B cell (primary cell): ENCODE measurements around the gene HHIPL1. TPM values are rescaled to one million over a fixed set of nuclear protein-coding genes. Genes with fewer than 3 reads are reported as not detected.

Experiments
- ATAC-seq: fragments of 200-7000 bp; cut with Tn5 transposase; one replicate; pipeline ENCODE4 v1.10.0; 2021; ENCODE audit warnings: low read depth, mild to moderate bottlenecking, moderate number of reproducible peaks, moderate library complexity
- CTCF ChIA-PET: fragments of 350-600 bp; sonication (Branson Sonifier 250); formaldehyde crosslinking; loops from one replicate; lab custom pipeline; 2021; ENCODE audit warnings: antibody characterized with exemption, inconsistent platforms; lab: Charles Lee
- POLR2A ChIA-PET: fragments of 350-600 bp; sonication (Branson Sonifier 250); formaldehyde crosslinking; loops from one replicate; lab custom pipeline; 2021; ENCODE audit warnings: antibody characterized with exemption; lab: Charles Lee
- DNase-seq: peaks from one replicate; pipeline ENCODE4 v3.0.0; 2013
- H2AFZ ChIP-seq: 2 replicates; pipeline ENCODE4 v1.6.1; 2012; ENCODE audit warnings: mild to moderate bottlenecking, low read depth, low read length; ENCODE audit not compliant: insufficient read depth, poor library complexity, severe bottlenecking
- H3K27ac ChIP-seq, 2 donors: 1 replicate in 1 of 2; 2 replicates in 1 of 2; pipeline ENCODE4 v1.5.1; 2012 to 2013; ENCODE audit warnings: low read length in 2 of 2, mild to moderate bottlenecking in 2 of 2, moderate library complexity in 1 of 2
- H3K27me3 ChIP-seq, 4 experiments: fragments of 200-600 bp in 1 of 4; sonication (generic) in 1 of 4; replicated peaks in 1 of 4; 1 replicate in 2 of 4; 2 replicates in 2 of 4; pipeline versions ENCODE4 v1.6.1 to v1.7.0; 2013 to 2016; ENCODE audit warnings: low read length in 3 of 4, mild to moderate bottlenecking in 2 of 4, mixed read lengths in 1 of 4, moderate library complexity in 1 of 4; ENCODE audit not compliant: insufficient read depth in 4 of 4, control insufficient read depth in 3 of 4; ENCODE audit errors: control extremely low read depth in 1 of 4
- H3K36me3 ChIP-seq, 2 experiments: replicated peaks in 1 of 2; 1 replicate in 1 of 2; 2 replicates in 1 of 2; pipeline versions ENCODE4 v1.6.1 to v1.7.1; 2013; ENCODE audit warnings: low read length in 1 of 2; ENCODE audit not compliant: insufficient read depth in 2 of 2, control insufficient read depth in 1 of 2; ENCODE audit errors: control extremely low read depth in 1 of 2, extremely low read depth in 1 of 2
- H3K4me1 ChIP-seq, 2 donors: fragments of 200-600 bp in 1 of 2; sonication (generic) in 1 of 2; 1 replicate in 1 of 2; 2 replicates in 1 of 2; pipeline versions ENCODE4 v1.5.1 to v1.6.1; 2013 to 2017; ENCODE audit warnings: low read length in 2 of 2; ENCODE audit not compliant: control insufficient read depth in 2 of 2, insufficient read depth in 2 of 2
- H3K4me2 ChIP-seq: replicated peaks from 2 replicates; pipeline ENCODE3; 2012; ENCODE audit warnings: mild to moderate bottlenecking, low read depth, low read length; ENCODE audit not compliant: poor library complexity, severe bottlenecking
- H3K4me3 ChIP-seq, 5 experiments: fragments of 200-600 bp in 1 of 5; sonication (generic) in 1 of 5; 1 replicate in 3 of 5; 2 replicates in 2 of 5; pipeline versions ENCODE4 v1.5.1 to v1.7.0; 2011 to 2016; ENCODE audit warnings: low read length in 4 of 5, mild to moderate bottlenecking in 4 of 5, low read depth in 2 of 5, control low read depth in 1 of 5, moderate library complexity in 1 of 5; ENCODE audit not compliant: insufficient read depth in 1 of 5; ENCODE audit errors: control extremely low read depth in 1 of 5, extremely low read depth in 1 of 5
- H3K79me2 ChIP-seq: fragments of 200-600 bp; sonication (generic); one replicate; pipeline ENCODE4 v1.6.0; 2016; ENCODE audit warnings: low read length; ENCODE audit not compliant: control insufficient read depth, insufficient read depth
- H3K9ac ChIP-seq: fragments of 200-600 bp; sonication (generic); 2 replicates; pipeline ENCODE4 v1.6.1; 2017; ENCODE audit warnings: mild to moderate bottlenecking, low read length, moderate library complexity
- H3K9me3 ChIP-seq, 3 donors: one replicate each; pipeline versions ENCODE4 v1.6.1 to v1.7.1; 2013; ENCODE audit warnings: low read length in 2 of 3; ENCODE audit not compliant: control insufficient read depth in 2 of 3, insufficient read depth in 1 of 3; ENCODE audit errors: control extremely low read depth in 1 of 3
- H4K20me1 ChIP-seq: 2 replicates; pipeline ENCODE4 v1.6.0; 2012; ENCODE audit warnings: mild to moderate bottlenecking, low read length; ENCODE audit not compliant: insufficient read depth, control insufficient read depth, poor library complexity, severe bottlenecking
- H3K27ac Mint-ChIP-seq: one replicate; pipeline ENCODE4 v1.8.0; 2021; ENCODE audit warnings: mixed read lengths
- H3K27me3 Mint-ChIP-seq: one replicate; pipeline ENCODE4 v1.8.0; 2021; ENCODE audit warnings: mixed read lengths
- H3K4me1 Mint-ChIP-seq: one replicate; pipeline ENCODE4 v1.8.0; 2021; ENCODE audit warnings: mixed read lengths
- H3K4me3 Mint-ChIP-seq: one replicate; pipeline ENCODE4 v1.8.0; 2021; ENCODE audit warnings: mixed read lengths
- H3K9me3 Mint-ChIP-seq: one replicate; pipeline ENCODE4 v1.8.0; 2022; ENCODE audit warnings: mixed read lengths; ENCODE audit not compliant: insufficient read depth
- CTCF ChIP-seq: fragments of 200-600 bp; IDR thresholded peaks from one replicate; pipeline ENCODE4 v1.8.0; 2022; ENCODE audit warnings: antibody characterized with exemption, mild to moderate bottlenecking
- EZH2 ChIP-seq: IDR thresholded peaks from 2 replicates; pipeline ENCODE4 v1.6.1; 2012; ENCODE audit warnings: borderline replicate concordance, low read depth, mild to moderate bottlenecking, moderate library complexity, low read length; ENCODE audit not compliant: insufficient read depth, poor library complexity, severe bottlenecking
- WGBS: methylation state at CpG from one replicate; pipeline ENCODE4 v1.1.5; 2013; ENCODE audit warnings: missing lambda C conversion rate; ENCODE audit not compliant: insufficient coverage; 5-methylcytosine and 5-hydroxymethylcytosine counted together
- intact Hi-C: fragments of 100-400 bp; cut with micrococcal nuclease; formaldehyde crosslinking; loops from one replicate; pipeline ENCODE4 v1.10.0; 2022
- polyA plus RNA-seq: library from polyadenylated mRNA; depleted of rRNA; stranded (reverse); fragments of >200 nt; gene quantifications from 2 replicates; pipeline ENCODE4 v1.2.3, GENCODE V29; 2012
- total RNA-seq, 2 donors: library from RNA; stranded (reverse); fragments of 120-200 nt in 1 of 2; gene quantifications; 1 replicate in 1 of 2; 2 replicates in 1 of 2; pipeline versions ENCODE4 v1.2.3 to v1.2.4, GENCODE V29; 2013 to 2022

Gene HHIPL1
- total and polyA plus RNA-seq, 2 donors (not counting 1 experiment from before 2014, with no cell fraction given) = not detected

GRCh38 chr14:99693918-99694317, 49.0 kb downstream of the HHIPL1 start:
- Histone ChIP-seq H2AFZ (no peak overlapping the region), H3K27ac (no peak overlapping the region), H3K4me2 (no peak overlapping the region), H3K36me3 (no peaks in the 10 kb centered on the region), H3K27me3 (peaks cover 0 to 18% (median 9%) of the 10 kb centered on the region in 4 experiments), H3K4me1 (no peaks in the 10 kb centered on the region), H4K20me1 (no peaks in the 10 kb centered on the region), H3K4me3 (no peak overlapping the region), H3K9me3 (peaks cover 0 to 8% (median 0%) of the 10 kb centered on the region in 3 donors), H3K9ac (no peak overlapping the region), H3K79me2 (no peaks in the 10 kb centered on the region)
- Mint-ChIP-seq H3K9me3 (no peaks in the 10 kb centered on the region), H3K27me3 (peaks cover 48% of the 10 kb centered on the region), H3K27ac (no peak overlapping the region), H3K4me3 (no peak overlapping the region), H3K4me1 (no peaks in the 10 kb centered on the region)
- POLR2A ChIA-PET = no interaction called here
- no CpG with 5 or more reads among the region's 3 CpGs for WGBS
- CTCF ChIA-PET = no interaction called here
- intact Hi-C loops = no loop called here
- DNase-seq (no peak), ATAC-seq (no peak)
- no peak for TF ChIP-seq EZH2
- TF ChIP-seq CTCF = no peak

GRCh38 chr14:99696929-99697328, 52.0 kb downstream of the HHIPL1 start:
- ChIA-PET CTCF (interaction anchor here (0.7 kb wide), 1 partner anchor 10 kb away, joined by 3 read pairs; no protein-coding TSS in a partner anchor), POLR2A (no interaction called here)
- intact Hi-C loops = no loop called here
- H2AFZ ChIP-seq = no peak overlapping the region
- DNase-seq (no peak), ATAC-seq (no peak)
- H3K27ac Mint-ChIP-seq = no peak overlapping the region
- 92% methylated on average over 4 of the region's 4 CpGs for WGBS
- H3K36me3 ChIP-seq = no peaks in the 10 kb centered on the region
- peaks cover 0 to 4% (median 0%) of the 10 kb centered on the region in 3 donors for H3K9me3 ChIP-seq
- H3K27me3 Mint-ChIP-seq = peaks cover 44% of the 10 kb centered on the region
- no peaks in the 10 kb centered on the region for H3K9me3 Mint-ChIP-seq
- H3K4me3 ChIP-seq = no peak overlapping the region
- no peaks in the 10 kb centered on the region for H3K79me2 ChIP-seq
- TF ChIP-seq CTCF = no peak
- H3K4me1 ChIP-seq = no peaks in the 10 kb centered on the region
- no peak overlapping the region for H3K4me2 ChIP-seq
- H3K9ac ChIP-seq = no peak overlapping the region
- H3K27me3 ChIP-seq = peaks cover 0 to 4% (median 0%) of the 10 kb centered on the region in 4 experiments
- no peaks in the 10 kb centered on the region for H3K4me1 Mint-ChIP-seq
- H3K27ac ChIP-seq = no peak overlapping the region
- H3K4me3 Mint-ChIP-seq = no peak overlapping the region
- no peaks in the 10 kb centered on the region for H4K20me1 ChIP-seq
